Karpas-422 (cell line): Measurements from ENCODE around the gene KCNAB3. TPM values are rescaled to one million over a fixed set of nuclear protein-coding genes. Genes with fewer than 3 reads are reported as not detected.

Experiments used
- DNase-seq: peaks from one replicate; pipeline ENCODE4 v3.0.0-alpha.2; 2015
- H2AFZ ChIP-seq: fragments of 200-600 bp; sonication (generic); 2 replicates; pipeline ENCODE4 v1.6.1; 2014; ENCODE audit warnings: antibody characterized with exemption, low read length, mixed read lengths
- H3K27ac ChIP-seq: fragments of 200-600 bp; sonication (generic); 2 replicates; pipeline ENCODE4 v1.5.1; 2014; ENCODE audit warnings: mild to moderate bottlenecking, low read length, moderate library complexity
- H3K27me3 ChIP-seq: fragments of 200-600 bp; sonication (generic); 2 replicates; pipeline ENCODE4 v1.6.1; 2014; ENCODE audit warnings: low read length, mixed read lengths
- H3K36me3 ChIP-seq: fragments of 200-600 bp; sonication (generic); 2 replicates; pipeline ENCODE4 v1.6.1; 2014; ENCODE audit warnings: low read length, mixed read lengths; ENCODE audit not compliant: insufficient read depth
- H3K4me1 ChIP-seq: fragments of 200-600 bp; sonication (generic); 2 replicates; pipeline ENCODE4 v1.6.1; 2014; ENCODE audit warnings: mild to moderate bottlenecking, low read length, mixed read lengths
- H3K4me2 ChIP-seq: fragments of 200-600 bp; sonication (generic); 2 replicates; pipeline ENCODE4 v1.6.1; 2014; ENCODE audit warnings: low read length, low read depth, mild to moderate bottlenecking; ENCODE audit not compliant: poor library complexity, severe bottlenecking
- H3K4me3 ChIP-seq: fragments of 200-600 bp; sonication (generic); 2 replicates; pipeline ENCODE4 v1.5.1; 2014; ENCODE audit warnings: mild to moderate bottlenecking, antibody characterized with exemption, low read length, mixed read lengths
- H3K79me2 ChIP-seq: fragments of 200-600 bp; sonication (generic); 2 replicates; pipeline ENCODE4 v1.6.1; 2014; ENCODE audit warnings: mild to moderate bottlenecking, low read length, mixed read lengths
- H3K9ac ChIP-seq: fragments of 200-600 bp; sonication (generic); 2 replicates; pipeline ENCODE4 v1.6.0; 2014; ENCODE audit warnings: low read length
- H3K9me2 ChIP-seq: fragments of 200-600 bp; sonication (generic), shearing (Covaris generic); replicated peaks from 2 replicates; pipeline ENCODE4 v1.6.0; 2014; ENCODE audit warnings: mild to moderate bottlenecking, low read length, moderate library complexity; ENCODE audit not compliant: insufficient read depth
- H3K9me3 ChIP-seq: fragments of 300-700, 200-600 bp; sonication (generic); 2 replicates; pipeline ENCODE4 v1.6.1; 2014; ENCODE audit warnings: low read length, mixed read lengths
- H4K20me1 ChIP-seq: fragments of 200-600 bp; sonication (generic); 2 replicates; pipeline ENCODE4 v1.6.1; 2014; ENCODE audit warnings: mild to moderate bottlenecking, antibody characterized with exemption, low read length, low read depth; ENCODE audit not compliant: insufficient read depth
- total RNA-seq: library from RNA; depleted of rRNA; stranded (reverse); fragments of >200 nt; shearing (Covaris generic); gene quantifications from 2 replicates; pipeline ENCODE4 v1.2.3, GENCODE V29; 2014; ENCODE audit warnings: low replicate concordance

Gene KCNAB3
- total RNA-seq, 1 experiment from 2014 or later: 10.0 TPM

- Histone ChIP-seq H3K79me2 (no peaks in the 10 kb centered on the region), H2AFZ (no peak overlapping the region), H3K9me3 (no peaks in the 10 kb centered on the region), H3K4me2 (no peak overlapping the region), H3K36me3 (peaks cover 60% of the 10 kb centered on the region), H3K27ac (no peak overlapping the region), H3K9ac (no peak overlapping the region), H4K20me1 (peaks cover 6% of the 10 kb centered on the region; the same call in 1 of the 2 replicates), H3K4me1 (no peaks in the 10 kb centered on the region), H3K9me2 (no peaks in the 10 kb centered on the region), H3K4me3 (no peak overlapping the region), H3K27me3 (no peaks in the 10 kb centered on the region)
- no peak for DNase-seq
Measured at GRCh38 chr17:7903154-7904103, 26.2 kb downstream of the KCNAB3 start.

GRCh38 chr17:7897773-7898172 lies 31.9 kb downstream of the KCNAB3 start:
- Histone ChIP-seq H3K4me3 (no peak overlapping the region), H3K9ac (no peak overlapping the region), H3K9me3 (no peaks in the 10 kb centered on the region), H3K4me2 (no peak overlapping the region), H3K4me1 (no peaks in the 10 kb centered on the region), H3K9me2 (no peaks in the 10 kb centered on the region), H3K27me3 (no peaks in the 10 kb centered on the region), H2AFZ (no peak overlapping the region), H3K27ac (no peak overlapping the region), H3K79me2 (0 out of 2 replicates have a peak, but pooled peaks cover 11% of the 10 kb centered on the region), H3K36me3 (peaks cover 70% of the 10 kb centered on the region), H4K20me1 (0 out of 2 replicates have a peak, but pooled peaks cover under 1% of the 10 kb centered on the region)
- no peak for DNase-seq

GRCh38 chr17:7897090-7897489 lies 32.6 kb downstream of the KCNAB3 start:
- DNase-seq: no peak
- H3K79me2 ChIP-seq: peaks cover 12% of the 10 kb centered on the region; the same call in 1 of the 2 replicates
- H3K9me3 ChIP-seq: no peaks in the 10 kb centered on the region
- H3K4me2 ChIP-seq: no peak overlapping the region
- H3K9me2 ChIP-seq: no peaks in the 10 kb centered on the region
- H3K4me1 ChIP-seq: no peaks in the 10 kb centered on the region
- no peak overlapping the region for H3K27ac ChIP-seq
- no peak overlapping the region for H3K4me3 ChIP-seq
- H3K9ac ChIP-seq: no peak overlapping the region
- no peak overlapping the region for H2AFZ ChIP-seq
- no peaks in the 10 kb centered on the region for H4K20me1 ChIP-seq
- H3K36me3 ChIP-seq: peaks cover 65% of the 10 kb centered on the region
- H3K27me3 ChIP-seq: no peaks in the 10 kb centered on the region

- Histone ChIP-seq H3K4me1 (no peaks in the 10 kb centered on the region), H3K9me3 (no peaks in the 10 kb centered on the region), H4K20me1 (no peaks in the 10 kb centered on the region), H3K79me2 (peaks cover 25% of the 10 kb centered on the region), H3K9me2 (no peaks in the 10 kb centered on the region), H3K9ac (no peak overlapping the region), H3K4me3 (no peak overlapping the region), H3K4me2 (no peak overlapping the region), H2AFZ (no peak overlapping the region), H3K27me3 (no peaks in the 10 kb centered on the region), H3K36me3 (peaks cover 69% of the 10 kb centered on the region), H3K27ac (no peak overlapping the region)
- DNase-seq: no peak
Measured at GRCh38 chr17:7894866-7895265, 34.8 kb downstream of the KCNAB3 start.

- Histone ChIP-seq H4K20me1 (peaks cover 4% of the 10 kb centered on the region; the same call in 1 of the 2 replicates), H3K4me2 (no peak overlapping the region), H3K27ac (no peak overlapping the region), H3K4me1 (no peaks in the 10 kb centered on the region), H3K9me3 (no peaks in the 10 kb centered on the region), H2AFZ (no peak overlapping the region), H3K9ac (no peak overlapping the region), H3K36me3 (peaks cover 66% of the 10 kb centered on the region), H3K9me2 (no peaks in the 10 kb centered on the region), H3K27me3 (no peaks in the 10 kb centered on the region), H3K4me3 (no peak overlapping the region), H3K79me2 (peaks cover 32% of the 10 kb centered on the region)
- no peak for DNase-seq
Measured at GRCh38 chr17:7894226-7894625, 35.4 kb downstream of the KCNAB3 start.

GRCh38 chr17:7893187-7893880 lies 36.3 kb downstream of the KCNAB3 start:
- H3K9ac ChIP-seq: no peak overlapping the region

GRCh38 chr17:7889166-7889955 lies 40.3 kb downstream of the KCNAB3 start:
- peaks cover 31% of the 10 kb centered on the region; the same call in 1 of the 2 replicates for H4K20me1 ChIP-seq
- H3K9me3 ChIP-seq: no peaks in the 10 kb centered on the region
- peaks cover 36% of the 10 kb centered on the region for H3K36me3 ChIP-seq
- H3K4me1 ChIP-seq: peaks cover 27% of the 10 kb centered on the region
- no peak overlapping the region for H3K4me2 ChIP-seq
- no peak for DNase-seq
- H3K9ac ChIP-seq: 0 out of 2 replicates have a peak overlapping the region, but pooled peaks have one; percentile 7
- no peak overlapping the region for H3K27ac ChIP-seq
- no peak overlapping the region for H2AFZ ChIP-seq
- peaks cover 65% of the 10 kb centered on the region for H3K79me2 ChIP-seq
- H3K4me3 ChIP-seq: no peak overlapping the region
- H3K27me3 ChIP-seq: no peaks in the 10 kb centered on the region
- H3K9me2 ChIP-seq: no peaks in the 10 kb centered on the region

More at GRCh38 chr17:7893187-7893880, 36.3 kb downstream of the KCNAB3 start:
- H3K27me3 ChIP-seq: no peaks in the 10 kb centered on the region
- H3K4me1 ChIP-seq: peaks cover 3% of the 10 kb centered on the region; the same call in 1 of the 2 replicates
- H3K9me2 ChIP-seq: no peaks in the 10 kb centered on the region
- no peaks in the 10 kb centered on the region for H3K9me3 ChIP-seq
- no peak for DNase-seq
- H2AFZ ChIP-seq: no peak overlapping the region
- H3K36me3 ChIP-seq: peaks cover 65% of the 10 kb centered on the region
- H3K4me2 ChIP-seq: no peak overlapping the region
- H3K79me2 ChIP-seq: peaks cover 41% of the 10 kb centered on the region
- no peak overlapping the region for H3K4me3 ChIP-seq
- H3K27ac ChIP-seq: no peak overlapping the region
- peaks cover 13% of the 10 kb centered on the region; the same call in 1 of the 2 replicates for H4K20me1 ChIP-seq
